ENCODE data around the gene NEUROD4.

The NEUROD4 gene

DNA sequence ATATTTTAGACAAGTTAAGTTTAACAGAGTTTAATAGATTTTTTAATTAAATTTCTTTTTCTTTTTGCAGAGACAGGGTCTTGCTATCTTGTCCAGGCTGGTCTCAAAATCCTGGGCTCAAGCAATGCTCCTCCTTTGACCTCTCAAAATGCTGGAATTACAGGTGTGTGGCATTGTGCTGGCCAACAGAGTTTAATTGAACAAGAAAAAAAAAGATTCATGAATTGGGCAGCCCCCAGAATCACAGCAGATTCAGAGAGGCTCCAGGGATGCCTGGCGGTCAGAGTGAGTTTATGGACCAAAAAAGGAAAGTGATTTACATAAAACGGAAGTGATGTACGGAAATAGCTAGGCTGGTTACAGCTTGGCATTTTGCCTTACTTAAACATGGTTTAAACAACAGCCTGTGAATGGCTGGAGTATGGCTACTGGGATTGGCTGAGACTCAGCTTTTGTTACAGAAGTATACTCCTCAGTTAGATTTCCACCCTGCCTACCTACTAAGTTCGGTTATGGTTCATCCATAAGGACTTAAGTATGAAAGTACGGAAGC, 20.7 kb upstream of the NEUROD4 start:
- no peak for DNase-seq

- no peak for DNase-seq
Observed at GRCh38 chr12:55001198-55001868, 18.4 kb upstream of the NEUROD4 start.

GRCh38 chr12:55002355-55002754, 17.4 kb upstream of the NEUROD4 start:
- no peak for DNase-seq

DNA sequence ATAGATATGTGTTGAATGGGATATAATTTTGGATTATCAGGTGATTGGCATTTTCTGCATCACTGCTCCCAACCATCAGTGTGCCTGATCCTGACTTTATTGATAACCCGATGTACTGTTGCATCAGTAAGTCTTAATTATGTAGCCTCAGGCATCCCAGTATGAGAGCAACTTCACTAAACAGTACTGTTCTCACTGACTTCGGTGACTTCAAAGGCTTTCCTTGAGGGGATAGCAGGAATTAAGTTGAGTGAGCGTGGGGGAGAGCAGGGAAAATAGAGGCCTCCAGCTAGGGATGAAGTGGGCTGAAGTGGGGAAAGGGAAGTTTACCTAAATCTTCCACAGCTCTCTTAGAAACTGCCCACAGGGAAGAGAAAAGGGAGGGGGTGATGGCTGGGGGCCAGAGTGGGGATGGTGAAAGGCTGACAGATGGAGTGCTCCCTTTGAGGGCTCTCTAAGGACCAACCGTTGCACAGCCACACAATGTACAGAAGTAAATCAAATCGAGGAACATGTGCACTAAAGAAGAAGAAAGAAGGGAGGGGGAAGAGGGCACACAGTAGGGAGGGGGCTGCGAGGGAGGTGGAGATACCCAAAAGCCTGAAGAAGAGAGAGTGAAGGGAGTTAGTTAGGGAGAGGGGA, 10.7 kb upstream of the NEUROD4 start:
- DNase-seq: no peak

DNA sequence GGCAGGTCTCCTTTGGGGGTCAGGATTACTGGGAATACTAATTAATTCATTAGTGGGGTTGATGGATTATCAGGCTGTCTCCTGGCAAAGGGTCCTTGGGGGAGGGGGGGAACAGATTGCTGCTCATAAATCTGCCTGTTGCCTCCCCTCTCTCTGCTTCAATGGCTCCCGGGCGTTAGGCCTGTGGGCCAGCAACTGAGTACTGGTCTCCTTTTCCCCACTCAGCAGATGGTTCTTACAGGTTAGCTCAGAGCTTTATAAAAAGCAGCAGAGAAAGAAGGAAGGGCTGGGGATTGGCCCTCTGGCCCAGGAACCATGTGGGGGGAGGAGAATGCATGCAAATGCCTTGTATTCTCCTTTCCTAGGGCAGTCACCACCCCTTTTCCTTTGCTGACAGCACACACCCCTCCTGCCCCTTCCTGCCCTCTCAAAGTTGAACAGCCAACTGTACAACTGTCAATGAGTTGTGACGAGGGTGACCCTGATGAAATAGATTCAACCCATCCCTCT, 2.3 kb upstream of the NEUROD4 start:
- no peak for DNase-seq

GRCh38 chr12:55024575-55024974, 4.8 kb downstream of the NEUROD4 start:
- DNase-seq: no peak

GRCh38 chr12:55025508-55025907, 5.7 kb downstream of the NEUROD4 start:
- no peak for DNase-seq

DNA sequence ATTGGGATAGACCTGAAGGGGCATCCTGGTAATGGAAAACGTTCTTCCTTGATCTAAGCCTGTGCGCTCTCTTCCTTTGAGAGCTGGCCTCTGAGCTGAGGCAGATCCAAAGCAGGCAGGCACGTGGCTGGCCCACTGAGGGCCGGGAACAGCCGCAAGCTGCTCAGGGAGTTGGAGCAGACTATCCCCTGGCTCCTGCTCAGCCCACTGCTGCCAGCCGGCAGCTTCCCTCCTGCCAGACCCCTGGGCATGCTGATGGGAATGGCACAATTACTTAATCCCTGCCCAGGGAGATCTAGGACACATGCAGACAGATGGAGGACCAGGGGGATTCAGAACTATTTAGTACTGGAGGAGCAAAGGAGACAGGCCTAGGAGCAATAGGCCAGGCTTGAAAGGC, 14.4 kb downstream of the NEUROD4 start:
- DNase-seq: no peak

DNA sequence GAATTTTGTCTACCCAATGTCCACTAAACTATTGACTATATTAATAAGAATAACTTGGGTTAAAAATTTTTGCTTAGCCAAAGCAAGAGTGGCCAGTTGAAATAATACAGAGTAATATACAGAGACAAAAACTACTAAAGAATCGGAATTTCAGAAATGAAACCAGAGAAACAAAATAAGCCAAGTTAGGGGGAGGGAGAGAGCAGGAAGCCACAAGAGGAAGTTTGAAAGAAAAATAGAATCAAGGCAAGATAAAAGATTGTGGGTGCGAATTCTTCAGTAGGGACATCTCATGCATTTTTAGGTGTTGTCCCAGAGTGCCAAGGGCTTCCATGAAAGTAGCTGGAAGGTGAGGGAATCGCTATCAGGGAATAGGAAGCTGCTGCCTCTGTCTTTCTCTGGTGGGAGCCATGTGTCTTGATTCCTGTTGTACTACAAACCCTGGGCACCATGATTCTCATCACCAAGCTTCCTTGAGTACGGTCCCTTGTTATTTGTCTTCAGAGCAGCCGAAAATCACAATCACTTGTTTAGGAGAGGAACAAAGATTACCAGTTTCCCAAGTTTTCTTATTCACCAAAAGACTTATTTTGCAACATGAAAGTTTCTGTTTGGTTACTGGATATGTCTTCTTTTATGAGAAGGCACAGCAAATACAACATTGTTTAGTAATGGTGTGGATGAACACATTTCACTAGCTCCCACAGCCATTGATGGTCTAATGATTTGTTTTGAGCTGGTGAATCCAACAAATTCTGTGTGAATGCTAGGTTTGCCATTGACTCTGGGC, 16.7 kb downstream of the NEUROD4 start:
- DNase-seq: no peak

DNA sequence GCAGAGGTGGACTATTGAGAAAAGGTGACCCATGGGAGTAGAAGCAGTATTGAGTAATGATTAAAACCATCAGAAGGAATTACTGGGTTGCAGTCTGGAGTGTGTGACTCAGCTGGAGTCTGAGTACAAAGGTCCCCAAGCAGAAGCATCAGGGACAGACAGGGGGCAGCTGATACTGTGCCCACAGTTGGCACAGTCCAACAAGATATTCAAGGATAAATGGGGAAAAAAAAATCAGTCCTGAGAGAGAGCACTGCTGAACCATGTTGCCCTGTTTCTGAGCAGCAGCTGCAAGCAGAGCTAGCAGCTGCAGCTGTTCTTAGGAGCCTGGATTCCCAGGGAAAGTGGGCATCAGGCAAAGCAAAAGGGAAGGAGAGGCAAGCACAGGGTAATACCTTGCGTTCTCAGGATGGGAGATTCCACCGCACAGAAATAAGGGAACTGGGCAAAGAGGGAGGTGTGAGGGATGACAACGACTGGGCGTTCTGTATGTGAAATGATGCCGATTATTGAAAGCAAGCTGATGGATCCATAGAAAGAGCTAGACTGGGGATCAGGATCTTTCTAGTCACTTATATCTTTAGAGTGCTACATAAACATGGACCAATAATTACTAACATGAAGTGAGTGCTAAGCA, 17.7 kb downstream of the NEUROD4 start:
- DNase-seq: no peak

GRCh38 chr12:55039395-55040354, 19.9 kb downstream of the NEUROD4 start:
- DNase-seq: no peak

DNA sequence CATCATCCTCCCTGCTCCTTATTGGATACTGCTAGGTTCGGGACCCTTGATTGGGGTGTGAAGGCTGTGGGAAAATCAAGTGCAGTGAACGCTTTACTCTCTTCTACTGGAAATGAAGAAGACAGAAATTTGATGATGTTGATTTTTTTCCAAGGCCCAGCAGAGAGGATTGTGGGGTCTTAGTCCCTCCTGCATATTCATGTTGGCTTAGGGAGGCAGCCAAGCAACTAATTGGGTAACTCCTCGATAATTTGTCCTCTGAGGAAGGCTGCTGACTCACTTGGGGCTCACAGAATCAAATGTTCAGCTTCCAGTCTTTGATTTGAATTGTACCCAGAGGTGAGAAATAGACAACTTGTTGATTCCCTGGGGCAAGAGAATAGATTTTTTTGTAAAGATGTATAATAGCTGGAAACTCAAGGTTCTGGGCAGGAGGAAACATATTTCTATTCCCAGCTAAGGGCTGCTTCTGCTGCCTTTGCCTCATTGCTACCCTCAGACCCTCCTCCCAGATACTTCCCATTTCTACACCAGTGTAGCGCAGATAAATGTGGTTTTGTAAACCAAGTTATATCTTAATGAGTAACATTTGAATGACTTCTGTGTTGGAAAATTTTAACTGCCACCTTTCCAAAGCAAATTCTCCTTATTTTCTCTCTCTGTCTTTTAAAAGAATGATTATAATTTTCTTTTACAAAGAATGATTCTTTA, 21.7 kb downstream of the NEUROD4 start:
- no peak for DNase-seq

DNA sequence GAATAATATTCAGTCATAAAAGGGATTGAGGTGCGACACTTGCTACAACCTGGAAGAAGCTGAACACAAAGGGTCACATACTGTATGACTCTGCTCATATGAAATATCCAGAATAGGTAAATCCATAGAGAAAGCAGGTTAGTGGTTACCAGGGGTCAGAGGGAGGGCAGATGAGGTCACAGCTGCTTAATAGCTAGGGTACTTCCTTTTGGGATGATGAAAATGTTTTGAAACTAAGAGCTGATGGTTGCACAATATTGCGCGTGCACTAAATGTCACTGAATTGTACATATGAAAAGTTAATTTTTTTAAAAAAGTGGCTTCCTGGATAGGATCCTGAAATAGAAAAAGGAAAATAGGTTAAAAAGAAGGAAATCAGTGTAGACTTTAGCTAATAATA, 23.8 kb downstream of the NEUROD4 start:
- no peak for DNase-seq

DNA sequence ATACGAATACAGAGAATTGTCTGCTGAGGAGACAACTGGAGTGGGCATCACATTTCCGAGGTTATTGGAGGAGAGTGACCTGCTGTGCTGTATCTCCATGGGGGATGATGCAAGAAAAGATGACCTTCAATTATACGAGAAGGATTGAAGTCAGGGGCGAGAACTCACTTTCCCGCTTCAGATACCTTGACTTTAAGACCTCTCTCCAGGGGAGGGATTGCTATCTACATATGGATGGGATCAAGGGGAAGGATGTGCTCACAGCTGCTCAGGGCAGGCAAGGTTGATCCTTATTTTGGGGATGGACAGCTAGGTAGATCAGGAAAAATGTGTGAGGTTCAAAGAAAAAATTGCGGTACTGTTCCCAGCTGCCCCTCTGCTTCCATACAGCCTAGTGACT, 24.4 kb downstream of the NEUROD4 start:
- no peak for DNase-seq

- DNase-seq: no peak
Observed at GRCh38 chr12:55049676-55050075, 29.9 kb downstream of the NEUROD4 start.

DNA sequence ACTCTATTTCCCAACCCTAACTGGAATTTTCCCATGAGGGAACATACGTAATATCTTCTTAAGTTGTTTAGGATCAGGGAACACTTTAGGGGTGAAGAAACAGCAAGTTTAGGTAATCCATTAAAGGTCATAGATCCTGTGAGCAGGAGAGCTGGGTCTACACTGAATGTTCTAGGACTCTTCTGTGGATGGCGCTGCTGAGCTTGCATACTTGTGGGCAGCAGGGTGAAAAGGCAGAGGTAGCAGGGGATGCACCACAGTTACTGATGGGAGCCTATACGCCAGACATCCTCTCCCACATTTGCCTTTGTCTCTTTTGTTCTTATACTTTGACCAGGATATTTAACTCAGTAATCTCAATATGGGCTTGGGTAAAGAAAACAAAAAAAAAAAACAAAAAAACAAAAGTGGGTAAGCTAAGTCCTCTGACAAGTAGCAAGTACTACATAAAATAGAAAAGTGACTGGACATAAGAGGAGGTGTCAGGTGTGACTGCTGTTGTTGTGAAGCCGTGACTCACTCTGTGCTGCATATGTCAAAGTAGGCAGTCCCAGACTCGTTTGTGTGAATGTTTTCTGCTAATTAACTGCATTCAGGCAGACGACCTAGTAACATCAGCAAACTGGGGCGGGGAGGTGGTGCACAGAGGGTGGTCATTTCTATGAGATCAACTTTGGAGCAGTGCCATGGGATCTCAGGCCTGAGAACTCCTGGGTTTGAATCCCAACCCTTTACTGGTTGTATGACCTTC, 31.6 kb downstream of the NEUROD4 start:
- DNase-seq: no peak

- DNase-seq: no peak
Observed at GRCh38 chr12:55057481-55057880, 37.7 kb downstream of the NEUROD4 start.

GRCh38 chr12:55058082-55058481, 38.3 kb downstream of the NEUROD4 start:
- DNase-seq: no peak

GRCh38 chr12:55058776-55059175, 39.0 kb downstream of the NEUROD4 start:
- no peak for DNase-seq

GRCh38 chr12:55060470-55060869, 40.7 kb downstream of the NEUROD4 start:
- DNase-seq: peak in 1 of 5 donors; percentile 74
